Mammary epithelial cell (primary cell): ENCODE measurements around the gene MYO1C.

Experiments used
- EZH2 ChIP-seq: IDR thresholded peaks from 2 replicates; pipeline ENCODE4 v1.6.1; 2012; ENCODE audit warnings: low read length, inconsistent platforms, borderline replicate concordance
- TF ChIP-seq, protein P1 (sequence below), 2 donors: IDR thresholded peaks in 1 of 2; conservative IDR thresholded peaks in 1 of 2; 2 replicates each; pipeline ENCODE4 v1.5.1; 2011 to 2012; ENCODE audit warnings: inconsistent platforms in 2 of 2, low read length in 2 of 2, mild to moderate bottlenecking in 2 of 2, control low read depth in 1 of 2, low read depth in 1 of 2; ENCODE audit not compliant: insufficient read depth in 1 of 2; ENCODE audit errors: extremely low read depth in 1 of 2

GRCh38 chr17:1504866-1505265, 12.4 kb upstream of the MYO1C start:
- TF ChIP-seq, protein P1, sequence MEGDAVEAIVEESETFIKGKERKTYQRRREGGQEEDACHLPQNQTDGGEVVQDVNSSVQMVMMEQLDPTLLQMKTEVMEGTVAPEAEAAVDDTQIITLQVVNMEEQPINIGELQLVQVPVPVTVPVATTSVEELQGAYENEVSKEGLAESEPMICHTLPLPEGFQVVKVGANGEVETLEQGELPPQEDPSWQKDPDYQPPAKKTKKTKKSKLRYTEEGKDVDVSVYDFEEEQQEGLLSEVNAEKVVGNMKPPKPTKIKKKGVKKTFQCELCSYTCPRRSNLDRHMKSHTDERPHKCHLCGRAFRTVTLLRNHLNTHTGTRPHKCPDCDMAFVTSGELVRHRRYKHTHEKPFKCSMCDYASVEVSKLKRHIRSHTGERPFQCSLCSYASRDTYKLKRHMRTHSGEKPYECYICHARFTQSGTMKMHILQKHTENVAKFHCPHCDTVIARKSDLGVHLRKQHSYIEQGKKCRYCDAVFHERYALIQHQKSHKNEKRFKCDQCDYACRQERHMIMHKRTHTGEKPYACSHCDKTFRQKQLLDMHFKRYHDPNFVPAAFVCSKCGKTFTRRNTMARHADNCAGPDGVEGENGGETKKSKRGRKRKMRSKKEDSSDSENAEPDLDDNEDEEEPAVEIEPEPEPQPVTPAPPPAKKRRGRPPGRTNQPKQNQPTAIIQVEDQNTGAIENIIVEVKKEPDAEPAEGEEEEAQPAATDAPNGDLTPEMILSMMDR (conservative IDR thresholded peaks at IDR 0.05 in 1 of 2, IDR thresholded peaks at IDR 0.05 in 1 of 2; ENCODE audit: extremely low read depth in 1 of 2, insufficient read depth in 1 of 2, low read depth in 1 of 2, low read length in 2 of 2), result no peak
- TF ChIP-seq EZH2, result no peak
